ENCODE results near the gene MRFAP1L1. TPM values are rescaled to one million over a fixed set of nuclear protein-coding genes. Genes with fewer than 3 reads are reported as not detected.
A peak's percentile ranks its signal among the peaks of the same experiment; 100 is the strongest.

The MRFAP1L1 gene
- 421 and 438 TPM in 2 replicates for polyA plus RNA-seq
- polyA minus RNA-seq: 161 and 183 TPM in 2 replicates

DNA sequence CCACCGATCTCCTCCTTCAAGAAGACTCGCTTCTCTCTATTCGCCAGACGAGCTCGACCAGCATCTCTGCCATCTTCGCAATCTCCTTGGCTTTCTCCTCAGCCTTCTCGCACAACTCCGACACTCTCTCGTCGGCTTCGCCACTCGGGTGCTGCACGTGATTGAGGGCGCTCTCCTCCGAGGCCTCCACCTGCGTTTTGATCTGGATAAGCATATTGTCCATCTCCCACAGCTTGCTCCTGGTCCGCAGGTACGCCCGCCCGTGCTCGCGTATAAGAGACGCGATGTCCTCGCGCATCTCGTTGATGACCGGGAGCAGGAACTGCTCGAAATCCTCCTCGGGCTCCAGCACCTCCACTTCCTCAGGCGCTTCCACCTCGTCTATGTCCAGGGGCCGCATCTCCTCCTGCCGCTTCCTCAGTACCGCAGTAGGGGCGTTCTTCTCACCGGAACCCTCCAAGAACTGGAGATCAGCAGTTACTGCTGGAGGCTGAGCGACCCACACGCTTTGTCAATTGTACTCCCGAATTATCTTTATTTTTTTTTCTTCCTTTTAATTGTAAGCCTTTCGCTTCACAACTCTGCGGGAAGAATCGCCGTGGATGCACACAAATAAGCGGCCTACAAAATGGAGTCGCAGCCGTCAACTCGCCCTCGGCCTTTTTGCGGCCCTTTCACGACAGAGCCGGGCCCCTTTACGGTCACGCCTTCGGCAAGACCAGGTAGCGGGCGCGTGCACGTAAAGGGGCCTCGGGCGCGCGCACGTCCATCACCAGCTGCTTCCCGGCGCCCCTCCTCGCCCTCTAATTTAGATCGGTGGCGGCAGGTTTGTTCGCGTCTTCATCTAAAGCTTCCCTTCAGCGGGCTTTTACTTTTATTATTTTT, at the start of gene MRFAP1L1:
Gene MRFAP1L1 (minus strand): TSS at position 636 of the 885 bp plus-strand sequence. CDS start 236 bp downstream, at position 400.
- Histone ChIP-seq H3K27ac (ENCODE audit: low read length) (peak within 1 kb of the TSS; percentile 98), H2AFZ (ENCODE audit: low read depth, low read length) (peak within 1 kb of the TSS; percentile 95), H3K9me3 (ENCODE audit: low read length) (no peaks in the 10 kb centered on the region), H3K9me2 (ENCODE audit: insufficient read depth, low read length) (no peaks in the 10 kb centered on the region), H3K36me3 (ENCODE audit: insufficient read depth, low read length) (peaks cover 3% of the 10 kb centered on the region), H3K27me3 (ENCODE audit: insufficient read depth, low read depth, low read length) (no peaks in the 10 kb centered on the region), H3K4me2 (ENCODE audit: low read length) (peak within 1 kb of the TSS; percentile 89), H3F3A (ENCODE audit: insufficient read depth, low read length, poor library complexity, severe bottlenecking) (peaks cover 10% of the 10 kb centered on the region), H3K79me2 (replicated peaks; ENCODE audit: insufficient read depth, low read length) (peaks cover 45% of the 10 kb centered on the region), H4K20me1 (ENCODE audit: insufficient read depth) (no peaks in the 10 kb centered on the region), H3K4me3 (ENCODE audit: low read length) (peak within 1 kb of the TSS; percentile 93), H3K9ac (ENCODE audit: low read length) (peak within 1 kb of the TSS; percentile 98)
- TF ChIP-seq EP300 (conservative IDR thresholded peaks at IDR 0.05; ENCODE audit: poor library complexity, severe bottlenecking) (peak; percentile 48), REST (IDR thresholded peaks at IDR 0.05; ENCODE audit: borderline replicate concordance) (peak; percentile 90), POLR2AphosphoS5 (IDR thresholded peaks at IDR 0.05) (peak; percentile 93), MXI1 (conservative IDR thresholded peaks at IDR 0.05; ENCODE audit: poor library complexity, severe bottlenecking) (peak; percentile 80), SMC3 (conservative IDR thresholded peaks at IDR 0.05; ENCODE audit: poor library complexity) (no peak), RAD21 (conservative IDR thresholded peaks at IDR 0.05) (no peak), TAF1 (IDR thresholded peaks at IDR 0.05; ENCODE audit: low read depth) (peak; percentile 90), EZH2 (IDR thresholded peaks at IDR 0.05; ENCODE audit: borderline replicate concordance, insufficient read depth, low read length, poor library complexity, severe bottlenecking) (no peak)
- TF ChIP-seq, protein P1, sequence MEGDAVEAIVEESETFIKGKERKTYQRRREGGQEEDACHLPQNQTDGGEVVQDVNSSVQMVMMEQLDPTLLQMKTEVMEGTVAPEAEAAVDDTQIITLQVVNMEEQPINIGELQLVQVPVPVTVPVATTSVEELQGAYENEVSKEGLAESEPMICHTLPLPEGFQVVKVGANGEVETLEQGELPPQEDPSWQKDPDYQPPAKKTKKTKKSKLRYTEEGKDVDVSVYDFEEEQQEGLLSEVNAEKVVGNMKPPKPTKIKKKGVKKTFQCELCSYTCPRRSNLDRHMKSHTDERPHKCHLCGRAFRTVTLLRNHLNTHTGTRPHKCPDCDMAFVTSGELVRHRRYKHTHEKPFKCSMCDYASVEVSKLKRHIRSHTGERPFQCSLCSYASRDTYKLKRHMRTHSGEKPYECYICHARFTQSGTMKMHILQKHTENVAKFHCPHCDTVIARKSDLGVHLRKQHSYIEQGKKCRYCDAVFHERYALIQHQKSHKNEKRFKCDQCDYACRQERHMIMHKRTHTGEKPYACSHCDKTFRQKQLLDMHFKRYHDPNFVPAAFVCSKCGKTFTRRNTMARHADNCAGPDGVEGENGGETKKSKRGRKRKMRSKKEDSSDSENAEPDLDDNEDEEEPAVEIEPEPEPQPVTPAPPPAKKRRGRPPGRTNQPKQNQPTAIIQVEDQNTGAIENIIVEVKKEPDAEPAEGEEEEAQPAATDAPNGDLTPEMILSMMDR (IDR thresholded peaks at IDR 0.05; ENCODE audit: poor library complexity, severe bottlenecking): peak; percentile 48

DNA sequence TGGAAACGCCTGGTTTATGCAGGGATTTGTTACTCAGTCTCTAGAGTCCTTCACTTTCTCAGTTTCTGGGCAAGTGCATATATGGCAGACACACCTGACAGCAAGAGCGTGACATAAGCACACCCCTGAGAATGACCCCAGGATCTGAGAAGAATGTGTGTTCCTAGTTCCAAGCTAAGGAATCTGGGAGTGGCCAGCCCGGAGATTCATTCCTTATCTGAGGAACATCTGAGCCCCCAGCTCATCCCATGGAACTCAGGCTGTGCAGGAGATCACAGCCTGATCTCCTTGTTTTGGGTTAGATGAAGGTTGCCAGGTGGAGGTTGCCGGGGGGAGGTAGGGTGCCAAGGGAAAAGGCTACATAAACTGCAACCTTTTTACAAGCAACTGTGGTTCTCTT, 49.1 kb upstream of the MRFAP1L1 start:
- no peak overlapping the region for H2AFZ ChIP-seq (ENCODE audit: low read depth, low read length)

More for the DNA sequence above, 49.1 kb upstream of the MRFAP1L1 start:
- no peaks in the 10 kb centered on the region for H3K79me2 ChIP-seq (replicated peaks; ENCODE audit: insufficient read depth, low read length)
- H3K36me3 ChIP-seq (ENCODE audit: insufficient read depth, low read length): no peaks in the 10 kb centered on the region
- TF ChIP-seq REST (IDR thresholded peaks at IDR 0.05; ENCODE audit: borderline replicate concordance): no peak
- TF ChIP-seq RAD21 (conservative IDR thresholded peaks at IDR 0.05): no peak
- TF ChIP-seq POLR2AphosphoS5 (IDR thresholded peaks at IDR 0.05): no peak
- TF ChIP-seq EP300 (conservative IDR thresholded peaks at IDR 0.05; ENCODE audit: poor library complexity, severe bottlenecking): no peak
- TF ChIP-seq SMC3 (conservative IDR thresholded peaks at IDR 0.05; ENCODE audit: poor library complexity): no peak
- no peak for TF ChIP-seq TAF1 (IDR thresholded peaks at IDR 0.05; ENCODE audit: low read depth)
- no peak for TF ChIP-seq EZH2 (IDR thresholded peaks at IDR 0.05; ENCODE audit: borderline replicate concordance, insufficient read depth, low read length, poor library complexity, severe bottlenecking)
- TF ChIP-seq MXI1 (conservative IDR thresholded peaks at IDR 0.05; ENCODE audit: poor library complexity, severe bottlenecking): no peak
- TF ChIP-seq, protein P1 (IDR thresholded peaks at IDR 0.05; ENCODE audit: poor library complexity, severe bottlenecking): no peak
- no peak overlapping the region for H3K4me2 ChIP-seq (ENCODE audit: low read length)
- H3K9ac ChIP-seq (ENCODE audit: low read length): no peak overlapping the region
- no peaks in the 10 kb centered on the region for H3F3A ChIP-seq (ENCODE audit: insufficient read depth, low read length, poor library complexity, severe bottlenecking)
- H4K20me1 ChIP-seq (ENCODE audit: insufficient read depth): no peaks in the 10 kb centered on the region
- H3K27ac ChIP-seq (ENCODE audit: low read length): no peak overlapping the region
- no peaks in the 10 kb centered on the region for H3K27me3 ChIP-seq (ENCODE audit: insufficient read depth, low read depth, low read length)
- no peaks in the 10 kb centered on the region for H3K9me2 ChIP-seq (ENCODE audit: insufficient read depth, low read length)
- no peaks in the 10 kb centered on the region for H3K9me3 ChIP-seq (ENCODE audit: low read length)
- H3K4me3 ChIP-seq (ENCODE audit: low read length): no peak overlapping the region
